Measurements from ENCODE around the gene PIP5K1B. TPM values are rescaled to one million over a fixed set of nuclear protein-coding genes. Genes with fewer than 3 reads are reported as not detected.

The PIP5K1B gene
- total RNA-seq, 2 experiments from 2014 or later, result 0.73 to 0.77 TPM

DNA sequence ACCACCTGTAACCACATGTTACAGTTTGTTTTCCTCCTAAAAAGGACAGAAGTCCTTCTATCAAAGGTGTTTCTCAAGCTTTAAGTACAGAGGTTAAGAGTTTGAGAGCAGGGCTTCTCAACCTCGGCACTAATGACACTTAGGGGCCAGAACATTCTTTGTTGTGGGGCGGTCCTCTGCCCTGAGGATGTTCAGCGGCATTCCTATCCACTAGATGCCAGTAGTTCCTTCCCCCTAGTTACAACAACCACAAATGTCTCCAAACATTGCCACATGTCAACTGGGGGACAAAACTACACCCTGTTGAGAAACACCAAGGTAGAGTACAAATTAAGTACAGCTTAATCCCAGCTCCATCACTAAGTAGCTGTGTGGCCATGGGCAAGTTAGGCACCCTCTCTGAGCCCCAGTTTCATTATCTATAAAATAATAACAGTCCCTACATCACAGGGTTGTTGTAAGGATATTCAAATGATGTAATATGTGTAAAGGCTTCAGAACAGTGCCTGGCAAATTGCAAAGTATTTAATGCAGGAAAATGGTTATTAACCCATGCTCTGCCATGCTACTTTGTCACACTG, 44.6 kb downstream of the PIP5K1B start:
- no peak for DNase-seq
- Mint-ChIP-seq H3K4me3 (no peak overlapping the region), H3K4me1 (no peaks in the 10 kb centered on the region), H3K27me3 (peaks cover 2% of the 10 kb centered on the region), H3K27ac (no peak overlapping the region), H3K36me3 (ENCODE audit: low read depth) (no peaks in the 10 kb centered on the region), H3K9me3 (no peaks in the 10 kb centered on the region)
- ChIA-PET POLR2A (no interaction called here), CTCF (no interaction called here)

DNA sequence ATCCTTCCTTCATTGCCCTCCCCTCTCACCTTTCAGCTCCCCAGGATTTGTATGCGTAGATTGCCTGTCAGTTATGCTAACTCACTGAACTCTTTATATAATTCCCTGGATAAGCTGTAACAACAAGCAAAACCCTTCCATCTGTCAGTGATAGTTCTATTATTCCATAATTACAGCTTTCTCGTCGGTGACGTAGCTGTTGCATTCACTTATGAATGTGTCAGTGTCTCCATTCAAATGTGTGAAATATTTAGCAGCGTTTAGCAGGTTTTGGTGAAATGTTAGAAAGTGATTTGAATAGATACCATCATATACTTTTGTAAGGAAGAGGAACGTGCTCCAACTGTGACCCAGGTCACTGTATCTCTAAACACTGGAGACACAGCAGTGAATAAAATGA, 45.2 kb downstream of the PIP5K1B start:
- ChIA-PET POLR2A (no interaction called here), CTCF (no interaction called here)
- H3K4me1 Mint-ChIP-seq, result no peaks in the 10 kb centered on the region
- no peak overlapping the region for H3K27ac Mint-ChIP-seq
- H3K36me3 Mint-ChIP-seq (ENCODE audit: low read depth), result no peaks in the 10 kb centered on the region
- no peak for DNase-seq
- H3K27me3 Mint-ChIP-seq, result peaks cover 2% of the 10 kb centered on the region
- H3K9me3 Mint-ChIP-seq, result no peaks in the 10 kb centered on the region
- H3K4me3 Mint-ChIP-seq, result no peak overlapping the region

DNA sequence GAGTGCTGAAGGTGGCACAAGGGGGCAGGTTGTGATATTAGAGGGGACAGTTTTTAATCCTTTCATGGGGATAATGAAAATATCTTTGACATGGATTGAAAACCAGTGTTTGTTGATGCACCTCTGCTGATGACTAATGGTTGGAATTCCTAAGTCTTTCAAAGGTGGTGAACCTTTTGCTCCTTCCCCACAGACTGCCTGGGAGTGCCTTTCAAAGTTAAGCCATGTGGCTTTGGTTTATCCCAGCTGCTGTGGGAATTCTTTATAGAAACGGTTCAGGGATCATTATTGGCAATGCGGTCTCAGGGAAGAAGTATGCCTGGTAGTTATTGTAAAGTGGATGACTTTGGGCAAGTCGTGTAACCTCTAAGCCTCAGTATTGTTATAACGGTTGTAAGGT, 45.7 kb downstream of the PIP5K1B start:
- peaks cover 4% of the 10 kb centered on the region for H3K27me3 Mint-ChIP-seq
- POLR2A ChIA-PET, result no interaction called here
- CTCF ChIA-PET, result no interaction called here

DNA sequence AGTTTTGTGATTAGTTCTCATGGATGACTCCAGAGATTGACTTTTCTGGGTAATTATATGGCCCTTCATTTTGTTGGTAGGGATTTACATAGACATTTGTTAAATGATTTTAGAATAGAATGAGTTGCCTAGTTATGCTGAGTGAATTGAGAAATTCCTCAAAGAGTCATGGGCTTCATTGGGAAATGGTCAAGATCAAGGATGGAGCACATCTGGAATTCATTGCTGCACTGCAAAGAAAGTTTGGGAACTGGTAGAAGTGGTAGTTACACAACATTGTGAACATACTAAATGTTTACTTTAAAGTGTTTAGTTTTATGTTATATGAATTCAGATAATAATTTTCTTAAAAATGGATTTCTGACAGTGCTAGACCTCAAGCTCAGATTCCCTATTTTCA, 46.5 kb downstream of the PIP5K1B start:
- H3K4me1 Mint-ChIP-seq, result no peaks in the 10 kb centered on the region
- CTCF ChIA-PET, result interaction anchor here (0.5 kb wide), 1 partner anchor 197 kb away, joined by 3 read pairs; no protein-coding TSS in a partner anchor
- H3K4me3 Mint-ChIP-seq, result no peak overlapping the region
- no peak for DNase-seq
- H3K9me3 Mint-ChIP-seq, result no peaks in the 10 kb centered on the region
- H3K27ac Mint-ChIP-seq, result no peak overlapping the region
- H3K27me3 Mint-ChIP-seq, result peaks cover 4% of the 10 kb centered on the region
- POLR2A ChIA-PET, result no interaction called here
- no peaks in the 10 kb centered on the region for H3K36me3 Mint-ChIP-seq (ENCODE audit: low read depth)

More for the DNA sequence above, 45.7 kb downstream of the PIP5K1B start:
- Mint-ChIP-seq H3K4me3 (no peak overlapping the region), H3K9me3 (no peaks in the 10 kb centered on the region), H3K36me3 (ENCODE audit: low read depth) (no peaks in the 10 kb centered on the region), H3K27ac (no peak overlapping the region), H3K4me1 (no peaks in the 10 kb centered on the region)
- no peak for DNase-seq

DNA sequence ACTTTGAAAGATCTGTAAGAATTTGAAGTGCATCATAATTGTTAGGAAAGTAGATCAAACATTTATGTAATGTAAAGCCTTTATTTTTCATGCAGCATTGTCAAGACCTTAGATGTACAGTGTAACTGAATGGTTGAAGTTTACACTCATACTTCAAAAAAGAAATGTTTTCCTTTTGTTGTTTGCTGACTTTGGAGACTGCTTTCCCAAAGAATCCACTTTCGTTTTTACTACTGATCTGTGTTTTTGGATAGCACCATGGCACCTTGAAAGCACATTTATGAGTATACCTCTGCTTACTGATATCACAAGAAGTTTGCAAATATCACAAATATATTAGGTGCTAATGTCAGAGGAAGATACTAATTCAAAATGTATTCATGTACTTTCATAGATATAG, 50.0 kb downstream of the PIP5K1B start:
- POLR2A ChIA-PET, result no interaction called here
- no peak for DNase-seq
- Mint-ChIP-seq H3K27me3 (peaks cover 21% of the 10 kb centered on the region), H3K36me3 (ENCODE audit: low read depth) (no peaks in the 10 kb centered on the region), H3K4me1 (no peaks in the 10 kb centered on the region), H3K9me3 (peaks cover 7% of the 10 kb centered on the region), H3K27ac (no peak overlapping the region), H3K4me3 (no peak overlapping the region)
- CTCF ChIA-PET, result no interaction called here

DNA sequence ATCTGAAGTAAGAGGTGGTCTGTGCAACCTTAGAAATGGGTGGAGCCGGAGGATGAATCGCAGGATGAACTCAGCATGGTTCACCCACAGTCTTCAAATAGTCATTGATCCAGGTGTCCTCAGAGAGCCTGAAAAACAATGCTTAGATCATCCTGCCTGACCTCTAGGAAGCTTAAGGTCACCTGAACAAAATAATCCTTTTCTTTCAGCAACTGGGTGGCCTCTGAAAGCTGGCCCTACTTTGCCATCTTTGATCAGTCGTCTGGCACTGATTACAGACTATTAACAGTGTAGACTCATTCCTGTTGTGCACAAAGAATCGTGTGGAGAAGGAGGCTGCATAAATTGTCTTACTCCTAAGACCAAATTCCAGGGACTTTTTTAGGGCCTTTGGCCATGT, 50.7 kb downstream of the PIP5K1B start:
- DNase-seq, result no peak
- peaks cover 7% of the 10 kb centered on the region for H3K9me3 Mint-ChIP-seq
- H3K36me3 Mint-ChIP-seq (ENCODE audit: low read depth), result no peaks in the 10 kb centered on the region
- no peak overlapping the region for H3K27ac Mint-ChIP-seq
- no peak overlapping the region for H3K4me3 Mint-ChIP-seq
- H3K4me1 Mint-ChIP-seq, result no peaks in the 10 kb centered on the region
- ChIA-PET POLR2A (no interaction called here), CTCF (no interaction called here)
- H3K27me3 Mint-ChIP-seq, result peaks cover 21% of the 10 kb centered on the region

DNA sequence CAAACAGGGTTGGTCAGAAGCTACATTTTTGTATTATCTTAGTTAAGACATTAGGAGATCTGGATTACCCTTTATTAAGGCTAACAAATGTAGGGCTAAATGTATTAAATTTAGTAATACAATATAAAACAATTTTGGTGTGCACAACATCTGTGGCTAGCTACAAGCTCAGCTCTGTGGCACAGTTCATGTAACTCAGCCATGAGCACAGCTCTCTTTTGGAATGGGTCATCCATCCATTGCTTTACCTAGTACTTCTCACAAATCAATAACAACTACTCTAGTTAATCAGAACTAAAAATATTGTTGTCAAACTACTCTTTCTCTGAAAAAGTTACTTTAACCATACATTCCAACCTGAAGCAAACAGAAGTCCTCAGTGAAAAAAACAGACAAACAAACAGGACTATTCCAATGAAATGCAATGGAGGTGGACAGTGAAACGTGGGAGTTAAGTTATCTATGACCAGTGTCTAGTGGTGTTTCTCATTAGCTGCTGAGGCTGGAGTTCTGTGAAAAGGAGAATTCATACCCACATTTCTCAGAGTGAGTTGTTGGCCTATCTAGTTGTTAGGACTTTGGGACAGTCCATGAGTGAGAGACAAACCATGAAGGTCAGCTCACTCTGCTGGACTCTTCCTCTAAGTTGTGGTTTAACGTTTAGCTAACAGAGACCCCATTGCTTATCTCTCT, 55.1 kb downstream of the PIP5K1B start:
- no peak overlapping the region for H3K4me3 Mint-ChIP-seq
- H3K27me3 Mint-ChIP-seq, result peaks cover 22% of the 10 kb centered on the region
- H3K9me3 Mint-ChIP-seq, result peaks cover 7% of the 10 kb centered on the region
- H3K36me3 Mint-ChIP-seq (ENCODE audit: low read depth), result no peaks in the 10 kb centered on the region
- H3K27ac Mint-ChIP-seq, result no peak overlapping the region
- CTCF ChIA-PET, result no interaction called here
- POLR2A ChIA-PET, result no interaction called here
- no peaks in the 10 kb centered on the region for H3K4me1 Mint-ChIP-seq
- no peak for DNase-seq

DNA sequence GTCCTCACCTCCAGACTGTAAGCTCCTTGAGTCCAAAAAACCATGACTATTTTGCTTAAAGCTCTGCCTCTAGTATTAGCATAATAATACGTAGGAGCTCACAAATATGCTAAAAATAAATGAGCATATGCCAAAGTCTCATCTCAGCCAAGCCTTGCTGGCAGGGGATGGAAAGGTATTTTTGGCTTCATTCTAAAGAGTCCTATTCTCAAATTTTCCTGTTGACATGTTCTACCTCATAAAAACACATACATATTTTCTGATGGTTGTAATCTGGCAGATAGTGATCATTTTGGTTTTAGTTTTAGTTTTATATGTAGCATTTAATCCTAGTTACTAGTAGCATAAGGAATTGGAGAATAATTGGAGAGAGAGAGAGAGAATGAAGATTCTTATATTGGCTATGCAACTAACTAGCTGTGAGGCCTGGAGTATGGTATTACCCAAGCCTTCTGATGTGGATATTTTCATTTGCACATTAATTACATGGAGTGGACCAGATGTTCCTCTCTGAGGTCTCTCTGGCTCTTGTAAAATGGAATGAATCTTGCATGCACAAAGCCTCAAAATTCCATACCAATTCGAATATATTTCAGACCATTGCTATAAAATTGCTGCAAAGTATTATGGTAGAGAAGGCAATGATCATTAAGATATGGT, 55.8 kb downstream of the PIP5K1B start:
- Mint-ChIP-seq H3K36me3 (ENCODE audit: low read depth) (no peaks in the 10 kb centered on the region), H3K9me3 (peaks cover 7% of the 10 kb centered on the region), H3K27me3 (peaks cover 20% of the 10 kb centered on the region), H3K27ac (no peak overlapping the region), H3K4me3 (no peak overlapping the region), H3K4me1 (no peaks in the 10 kb centered on the region)
- ChIA-PET CTCF (no interaction called here), POLR2A (no interaction called here)
- DNase-seq, result no peak

DNA sequence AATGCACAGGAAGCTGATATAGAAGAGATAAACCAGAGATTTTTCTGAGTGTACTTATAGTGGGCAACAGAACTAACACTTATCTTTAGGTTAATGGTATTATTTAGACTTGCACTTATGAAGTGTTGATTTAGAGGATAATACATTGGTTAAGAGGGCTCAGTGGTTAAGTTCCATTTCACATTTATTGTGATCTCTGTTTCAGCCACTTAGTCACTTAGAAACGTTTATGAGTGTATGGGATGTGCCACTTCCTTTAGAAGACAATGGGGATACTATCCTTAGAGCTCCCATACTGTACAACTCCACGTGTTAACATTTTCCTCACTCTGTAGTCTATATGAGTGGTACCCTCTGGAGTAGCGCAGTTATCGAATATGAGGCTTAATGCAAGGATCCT, 57.5 kb downstream of the PIP5K1B start:
- Mint-ChIP-seq H3K27me3 (peaks cover 22% of the 10 kb centered on the region), H3K4me3 (no peak overlapping the region), H3K9me3 (peaks cover 7% of the 10 kb centered on the region), H3K27ac (no peak overlapping the region), H3K36me3 (ENCODE audit: low read depth) (no peaks in the 10 kb centered on the region), H3K4me1 (no peaks in the 10 kb centered on the region)
- ChIA-PET POLR2A (no interaction called here), CTCF (interaction anchor here (0.9 kb wide), 1 partner anchor 20 kb away, joined by 5 read pairs; no protein-coding TSS in a partner anchor)
- no peak for DNase-seq

DNA sequence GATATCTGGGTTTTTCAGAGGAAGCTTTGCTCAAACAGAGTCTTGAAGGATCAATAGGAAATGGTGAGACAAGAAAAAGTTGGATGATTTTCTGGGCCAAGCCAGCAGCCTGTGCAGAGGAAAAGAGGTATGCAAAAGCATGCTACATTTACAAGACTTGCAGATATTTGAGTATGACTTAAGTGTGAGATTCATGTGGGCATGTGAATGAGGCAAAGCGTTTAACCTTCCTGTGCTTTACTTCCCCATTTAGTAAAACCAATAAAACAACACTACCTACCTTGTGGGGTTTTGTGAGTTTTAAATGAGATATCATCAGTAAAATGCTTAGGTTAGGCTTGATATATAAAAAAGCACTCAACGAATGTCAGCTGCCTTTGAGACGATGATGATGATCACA, 58.1 kb downstream of the PIP5K1B start:
- Mint-ChIP-seq H3K9me3 (peaks cover 7% of the 10 kb centered on the region), H3K27ac (no peak overlapping the region), H3K36me3 (ENCODE audit: low read depth) (no peaks in the 10 kb centered on the region), H3K4me3 (no peak overlapping the region), H3K4me1 (no peaks in the 10 kb centered on the region), H3K27me3 (peaks cover 20% of the 10 kb centered on the region)
- ChIA-PET CTCF (interaction anchor here (0.5 kb wide), 1 partner anchor 123 kb away, joined by 3 read pairs; no protein-coding TSS in a partner anchor), POLR2A (no interaction called here)
- DNase-seq, result no peak

DNA sequence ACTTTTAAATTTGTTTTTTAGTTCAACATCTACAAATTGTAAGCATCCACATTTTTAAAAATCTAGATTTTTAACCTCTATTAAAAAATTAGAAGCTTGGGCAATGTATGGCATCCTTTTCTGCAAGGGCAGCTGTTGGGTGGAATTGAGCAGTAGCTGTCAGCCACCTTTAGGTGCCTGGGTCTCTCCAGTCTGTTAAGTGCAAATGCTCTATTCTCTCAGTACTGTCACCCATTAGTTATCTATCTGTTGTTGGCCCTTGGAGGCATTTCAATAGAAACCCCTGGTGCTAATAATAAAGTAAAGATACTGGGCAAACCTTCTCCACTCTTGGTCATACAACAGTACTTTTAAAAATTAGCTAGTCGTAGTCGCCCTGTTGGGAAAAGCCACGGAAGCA, 63.6 kb downstream of the PIP5K1B start:
- ChIA-PET CTCF (no interaction called here), POLR2A (no interaction called here)
- Mint-ChIP-seq H3K27me3 (peaks cover 22% of the 10 kb centered on the region), H3K27ac (no peak overlapping the region), H3K4me1 (no peaks in the 10 kb centered on the region), H3K36me3 (ENCODE audit: low read depth) (no peaks in the 10 kb centered on the region), H3K9me3 (no peaks in the 10 kb centered on the region), H3K4me3 (no peak overlapping the region)
- DNase-seq, result no peak

DNA sequence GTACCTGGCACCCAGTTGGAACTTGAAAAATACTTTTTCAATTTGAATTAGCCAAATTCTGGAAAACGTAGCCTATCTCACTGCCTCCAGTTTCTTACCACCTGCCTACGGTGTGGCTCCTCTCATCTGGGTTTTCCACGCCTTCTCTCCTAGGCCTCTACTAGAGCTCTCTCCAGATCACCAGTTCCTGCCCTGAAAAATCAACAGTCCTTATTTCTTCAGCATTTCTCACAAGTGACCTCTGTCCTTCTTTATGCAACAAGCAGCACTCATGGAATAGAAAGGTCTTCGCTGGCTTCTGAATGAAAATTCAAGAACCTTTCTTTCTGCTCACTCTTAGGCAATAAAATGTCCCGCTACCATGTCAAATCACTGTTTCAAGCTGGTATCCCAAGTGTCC, 64.8 kb downstream of the PIP5K1B start:
- H3K4me3 Mint-ChIP-seq, result no peak overlapping the region
- CTCF ChIA-PET, result no interaction called here

DNA sequence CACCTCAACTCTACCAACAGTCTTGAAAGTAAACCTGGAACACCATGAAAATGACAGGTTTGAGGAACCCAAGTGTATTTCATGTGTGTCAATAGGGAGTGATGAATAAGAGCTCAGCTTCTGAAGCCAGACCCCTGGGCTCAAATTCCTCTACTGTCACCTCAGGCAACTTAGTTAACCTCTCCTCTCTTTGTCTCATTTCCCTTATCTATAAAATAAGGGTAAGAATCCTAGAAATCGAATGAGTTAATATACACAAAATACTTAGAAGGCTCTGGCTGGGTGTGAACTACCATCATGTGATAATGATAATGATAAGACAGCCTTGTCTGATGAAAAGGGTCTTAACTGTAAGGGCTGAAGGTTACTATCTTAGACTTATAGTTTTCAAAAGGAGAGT, 66.3 kb downstream of the PIP5K1B start:
- H3K27ac Mint-ChIP-seq, result no peak overlapping the region
- H3K36me3 Mint-ChIP-seq (ENCODE audit: low read depth), result no peaks in the 10 kb centered on the region
- H3K9me3 Mint-ChIP-seq, result no peaks in the 10 kb centered on the region
- no peak for DNase-seq
- no peaks in the 10 kb centered on the region for H3K4me1 Mint-ChIP-seq
- peaks cover 26% of the 10 kb centered on the region for H3K27me3 Mint-ChIP-seq
- H3K4me3 Mint-ChIP-seq, result no peak overlapping the region
- CTCF ChIA-PET, result no interaction called here
- POLR2A ChIA-PET, result no interaction called here

More for the DNA sequence above, 64.8 kb downstream of the PIP5K1B start:
- POLR2A ChIA-PET, result no interaction called here
- H3K27ac Mint-ChIP-seq, result no peak overlapping the region
- H3K36me3 Mint-ChIP-seq (ENCODE audit: low read depth), result no peaks in the 10 kb centered on the region
- peaks cover 22% of the 10 kb centered on the region for H3K27me3 Mint-ChIP-seq
- H3K9me3 Mint-ChIP-seq, result no peaks in the 10 kb centered on the region
- H3K4me1 Mint-ChIP-seq, result no peaks in the 10 kb centered on the region
- no peak for DNase-seq
